COR-L47 (cell line): ENCODE results near the gene MYO5B.
"Not testable (repeated sequence)": the region's sequence is repeated elsewhere in the genome, so short reads cannot be mapped to it uniquely, and the experiment has no call there.

Experiments
- DNase-seq: peaks from one replicate; lab custom pipeline; 2025; lab: John Stamatoyannopoulos, UW

Gene MYO5B

GRCh38 chr18:49832221-49832647 lies 362.7 kb downstream of the MYO5B start:
- DNase-seq: no peak

- DNase-seq: no peak
These were observed 367.0 kb downstream of the MYO5B start for GRCh38 chr18:49827996-49828395.

- no peak for DNase-seq
These were observed 374.9 kb downstream of the MYO5B start for GRCh38 chr18:49819823-49820671.

GRCh38 chr18:49819071-49819662 lies 375.8 kb downstream of the MYO5B start:
- DNase-seq: no peak

GRCh38 chr18:49817947-49818346 lies 377.0 kb downstream of the MYO5B start:
- DNase-seq: no peak

- no peak for DNase-seq
These were observed 379.0 kb downstream of the MYO5B start for GRCh38 chr18:49815927-49816326.

GRCh38 chr18:49814147-49814499 lies 380.8 kb downstream of the MYO5B start:
- DNase-seq: peak; percentile 70

- peak; percentile 79 for DNase-seq
These were observed 381.4 kb downstream of the MYO5B start, which contains the start of gene ACAA2 for GRCh38 chr18:49813319-49814146. ACAA2 (minus strand) TSS chr18:49813533; CDS start chr18:49813484, 49 bp downstream.

- no peak for DNase-seq
These were observed 382.0 kb downstream of the MYO5B start for GRCh38 chr18:49813069-49813318.

- peak; percentile 4 for DNase-seq
These were observed 382.5 kb downstream of the MYO5B start for GRCh38 chr18:49812286-49813068.

GRCh38 chr18:49811151-49811938 lies 383.6 kb downstream of the MYO5B start:
- peak; percentile 6 for DNase-seq

- not testable (repeated sequence) for DNase-seq
These were observed 386.3 kb downstream of the MYO5B start for GRCh38 chr18:49808553-49809191.

GRCh38 chr18:49804096-49804495 lies 390.9 kb downstream of the MYO5B start:
- no peak for DNase-seq

- no peak for DNase-seq
These were observed 392.3 kb downstream of the MYO5B start for GRCh38 chr18:49802623-49803022.

- not testable (repeated sequence) for DNase-seq
These were observed 394.5 kb downstream of the MYO5B start for GRCh38 chr18:49800491-49800890.

GRCh38 chr18:49799806-49800205 lies 395.1 kb downstream of the MYO5B start:
- DNase-seq: not testable (repeated sequence)

- no peak for DNase-seq
These were observed 396.9 kb downstream of the MYO5B start for GRCh38 chr18:49798001-49798400.

GRCh38 chr18:49795612-49796552 lies 399.1 kb downstream of the MYO5B start:
- DNase-seq: no peak

GRCh38 chr18:49794743-49795142 lies 400.2 kb downstream of the MYO5B start:
- no peak for DNase-seq
